Activated CD8-positive, alpha-beta T cell treated with anti-CD3 and anti-CD28 coated beads, Interleukin-2, amount 10 ng/mL, durations not matched to agents 7 days and 5 days (primary cell): ENCODE measurements around the gene SCAPER. TPM values are rescaled to one million over a fixed set of nuclear protein-coding genes. Genes with fewer than 3 reads are reported as not detected.
"Not testable (repeated sequence)": the region's sequence is repeated elsewhere in the genome, so short reads cannot be mapped to it uniquely, and the experiment has no call there.

ENCODE experiments used
- ATAC-seq: fragments of 150-1000 bp; cut with Tn5 transposase; one replicate; pipeline ENCODE4 v1.10.0; 2021; ENCODE audit warnings: moderate library complexity
- CTCF ChIA-PET: fragments of 350-600 bp; sonication (Branson Sonifier 250); formaldehyde crosslinking; loops from one replicate; lab custom pipeline; 2021; ENCODE audit warnings: antibody characterized with exemption; lab: Charles Lee
- POLR2A ChIA-PET: fragments of 350-600 bp; sonication (Branson Sonifier 250); formaldehyde crosslinking; loops from one replicate; lab custom pipeline; 2021; ENCODE audit warnings: antibody characterized with exemption; lab: Charles Lee
- DNase-seq: peaks from one replicate; pipeline ENCODE4 v3.0.0-alpha.2; 2020
- H3K27ac Mint-ChIP-seq: one replicate; pipeline ENCODE4 v1.8.0; 2021; ENCODE audit warnings: mild to moderate bottlenecking, mixed read lengths
- H3K27me3 Mint-ChIP-seq: one replicate; pipeline ENCODE4 v1.8.0; 2021; ENCODE audit warnings: low read depth, mixed read lengths
- H3K36me3 Mint-ChIP-seq: one replicate; pipeline ENCODE4 v1.8.0; 2021; ENCODE audit warnings: low read depth, mixed read lengths
- H3K4me1 Mint-ChIP-seq: one replicate; pipeline ENCODE4 v1.8.0; 2021; ENCODE audit warnings: low read depth, mixed read lengths
- H3K4me3 Mint-ChIP-seq: one replicate; pipeline ENCODE4 v1.8.0; 2021; ENCODE audit warnings: mild to moderate bottlenecking, mixed read lengths
- H3K9me3 Mint-ChIP-seq: one replicate; pipeline ENCODE4 v1.8.0; 2022; ENCODE audit warnings: mixed read lengths; ENCODE audit not compliant: insufficient read depth
- total RNA-seq, 2 experiments: library from RNA; stranded (reverse); gene quantifications; one replicate each; pipeline ENCODE4 v1.2.3, GENCODE V29; 2021

SCAPER gene
- total RNA-seq, 2 experiments from 2014 or later: 29.0 to 32.2 TPM

- Mint-ChIP-seq H3K27me3 (no peaks in the 10 kb centered on the region), H3K4me1 (peaks cover 10% of the 10 kb centered on the region), H3K27ac (no peak overlapping the region), H3K36me3 (peaks cover 2% of the 10 kb centered on the region), H3K4me3 (no peak overlapping the region), H3K9me3 (no peaks in the 10 kb centered on the region)
- ChIA-PET POLR2A (no interaction called here), CTCF (no interaction called here)
- ATAC-seq: no peak
- no peak for DNase-seq
Observed at GRCh38 chr15:76553564-76553963, 351.6 kb downstream of the SCAPER start.

- DNase-seq: no peak
- Mint-ChIP-seq H3K27me3 (no peaks in the 10 kb centered on the region), H3K36me3 (peaks cover 2% of the 10 kb centered on the region), H3K9me3 (no peaks in the 10 kb centered on the region), H3K4me3 (no peak overlapping the region), H3K4me1 (peaks cover 10% of the 10 kb centered on the region), H3K27ac (no peak overlapping the region)
- CTCF ChIA-PET: no interaction called here
- ATAC-seq: no peak
- POLR2A ChIA-PET: no interaction called here
Observed at GRCh38 chr15:76553102-76553501, 352.0 kb downstream of the SCAPER start.

GRCh38 chr15:76546805-76547204 is 358.3 kb downstream of the SCAPER start:
- Mint-ChIP-seq H3K36me3 (no peaks in the 10 kb centered on the region), H3K4me1 (no peaks in the 10 kb centered on the region), H3K4me3 (no peak overlapping the region), H3K9me3 (no peaks in the 10 kb centered on the region), H3K27me3 (no peaks in the 10 kb centered on the region), H3K27ac (no peak overlapping the region)
- ChIA-PET POLR2A (no interaction called here), CTCF (no interaction called here)
- DNase-seq (no peak), ATAC-seq (no peak)

- DNase-seq: no peak
- no peak for ATAC-seq
- POLR2A ChIA-PET: no interaction called here
- no peak overlapping the region for H3K27ac Mint-ChIP-seq
- no peaks in the 10 kb centered on the region for H3K9me3 Mint-ChIP-seq
- H3K27me3 Mint-ChIP-seq: no peaks in the 10 kb centered on the region
- H3K4me1 Mint-ChIP-seq: no peaks in the 10 kb centered on the region
- no peaks in the 10 kb centered on the region for H3K36me3 Mint-ChIP-seq
- CTCF ChIA-PET: no interaction called here
- H3K4me3 Mint-ChIP-seq: no peak overlapping the region
Observed at GRCh38 chr15:76533995-76534394, 371.1 kb downstream of the SCAPER start.

- DNase-seq (no peak), ATAC-seq (no peak)
- Mint-ChIP-seq H3K27me3 (no peaks in the 10 kb centered on the region), H3K9me3 (no peaks in the 10 kb centered on the region), H3K27ac (no peak overlapping the region), H3K4me3 (no peak overlapping the region), H3K36me3 (no peaks in the 10 kb centered on the region), H3K4me1 (no peaks in the 10 kb centered on the region)
- ChIA-PET POLR2A (no interaction called here), CTCF (no interaction called here)
Observed at GRCh38 chr15:76533060-76533820, 371.9 kb downstream of the SCAPER start.

GRCh38 chr15:76529911-76530310 is 375.2 kb downstream of the SCAPER start:
- no peaks in the 10 kb centered on the region for H3K27me3 Mint-ChIP-seq
- CTCF ChIA-PET: no interaction called here
- no peak for ATAC-seq
- no peak overlapping the region for H3K27ac Mint-ChIP-seq
- H3K4me3 Mint-ChIP-seq: no peak overlapping the region
- peaks cover 3% of the 10 kb centered on the region for H3K36me3 Mint-ChIP-seq
- no peaks in the 10 kb centered on the region for H3K4me1 Mint-ChIP-seq
- H3K9me3 Mint-ChIP-seq: no peaks in the 10 kb centered on the region
- POLR2A ChIA-PET: no interaction called here
- no peak for DNase-seq

- H3K27ac Mint-ChIP-seq: no peak overlapping the region
- H3K4me3 Mint-ChIP-seq: no peak overlapping the region
- DNase-seq: no peak
- no peaks in the 10 kb centered on the region for H3K4me1 Mint-ChIP-seq
- ChIA-PET POLR2A (no interaction called here), CTCF (no interaction called here)
- no peaks in the 10 kb centered on the region for H3K9me3 Mint-ChIP-seq
- peaks cover 3% of the 10 kb centered on the region for H3K36me3 Mint-ChIP-seq
- H3K27me3 Mint-ChIP-seq: no peaks in the 10 kb centered on the region
- no peak for ATAC-seq
Observed at GRCh38 chr15:76526111-76526510, 379.0 kb downstream of the SCAPER start.

GRCh38 chr15:76517910-76518309 is 387.2 kb downstream of the SCAPER start:
- Mint-ChIP-seq H3K36me3 (no peaks in the 10 kb centered on the region), H3K4me1 (no peaks in the 10 kb centered on the region), H3K4me3 (no peak overlapping the region), H3K27ac (no peak overlapping the region), H3K27me3 (no peaks in the 10 kb centered on the region), H3K9me3 (no peaks in the 10 kb centered on the region)
- POLR2A ChIA-PET: no interaction called here
- DNase-seq (no peak), ATAC-seq (no peak)
- CTCF ChIA-PET: no interaction called here

- DNase-seq (no peak), ATAC-seq (no peak)
- no peaks in the 10 kb centered on the region for H3K4me1 Mint-ChIP-seq
- ChIA-PET POLR2A (no interaction called here), CTCF (no interaction called here)
- H3K36me3 Mint-ChIP-seq: no peaks in the 10 kb centered on the region
- no peaks in the 10 kb centered on the region for H3K27me3 Mint-ChIP-seq
- no peak overlapping the region for H3K27ac Mint-ChIP-seq
- no peaks in the 10 kb centered on the region for H3K9me3 Mint-ChIP-seq
- H3K4me3 Mint-ChIP-seq: no peak overlapping the region
Observed at GRCh38 chr15:76514282-76514681, 390.9 kb downstream of the SCAPER start.

- H3K4me3 Mint-ChIP-seq: no peak overlapping the region
- H3K27ac Mint-ChIP-seq: no peak overlapping the region
- DNase-seq (no peak), ATAC-seq (no peak)
- H3K4me1 Mint-ChIP-seq: no peaks in the 10 kb centered on the region
- ChIA-PET POLR2A (no interaction called here), CTCF (no interaction called here)
- no peaks in the 10 kb centered on the region for H3K36me3 Mint-ChIP-seq
- no peaks in the 10 kb centered on the region for H3K9me3 Mint-ChIP-seq
- H3K27me3 Mint-ChIP-seq: no peaks in the 10 kb centered on the region
Observed at GRCh38 chr15:76512971-76513370, 392.2 kb downstream of the SCAPER start.

- H3K36me3 Mint-ChIP-seq, H3K27ac Mint-ChIP-seq, ATAC-seq, DNase-seq, H3K27me3 Mint-ChIP-seq, POLR2A ChIA-PET, H3K9me3 Mint-ChIP-seq, CTCF ChIA-PET, H3K4me1 Mint-ChIP-seq, H3K4me3 Mint-ChIP-seq: not testable (repeated sequence)
Observed at GRCh38 chr15:76510663-76511062, 394.5 kb downstream of the SCAPER start.

GRCh38 chr15:76503804-76504203 is 401.3 kb downstream of the SCAPER start:
- POLR2A ChIA-PET: no interaction called here
- no peaks in the 10 kb centered on the region for H3K4me1 Mint-ChIP-seq
- H3K36me3 Mint-ChIP-seq: peaks cover 2% of the 10 kb centered on the region
- CTCF ChIA-PET: no interaction called here
- H3K4me3 Mint-ChIP-seq: no peak overlapping the region
- H3K27me3 Mint-ChIP-seq: no peaks in the 10 kb centered on the region
- H3K27ac Mint-ChIP-seq: no peak overlapping the region
- ATAC-seq: no peak
- no peak for DNase-seq
- no peaks in the 10 kb centered on the region for H3K9me3 Mint-ChIP-seq

- ChIA-PET POLR2A (no interaction called here), CTCF (no interaction called here)
- DNase-seq (no peak), ATAC-seq (no peak)
- no peaks in the 10 kb centered on the region for H3K27me3 Mint-ChIP-seq
- H3K9me3 Mint-ChIP-seq: no peaks in the 10 kb centered on the region
- no peak overlapping the region for H3K27ac Mint-ChIP-seq
- no peak overlapping the region for H3K4me3 Mint-ChIP-seq
- no peaks in the 10 kb centered on the region for H3K4me1 Mint-ChIP-seq
- peaks cover 2% of the 10 kb centered on the region for H3K36me3 Mint-ChIP-seq
Observed at GRCh38 chr15:76503121-76503520, 402.0 kb downstream of the SCAPER start.
